GM18870 (cell line): ENCODE data around the gene RTP3.

Experiments
- ATAC-seq: cut with Tn5 transposase; IDR thresholded peaks from one replicate; pipeline ENCODE4 v1.9.1; 2021; ENCODE audit warnings: moderate library complexity; ENCODE audit not compliant: unreplicated experiment

Gene RTP3

GRCh38 chr3:46468753-46469600, 28.8 kb upstream of the RTP3 start:
- ATAC-seq: no peak

GRCh38 chr3:46469680-46470357, 28.0 kb upstream of the RTP3 start:
- no peak for ATAC-seq

- ATAC-seq: no peak
Observed at GRCh38 chr3:46470831-46471230, 26.9 kb upstream of the RTP3 start.

- ATAC-seq: no peak
Observed at GRCh38 chr3:46471371-46471914, 26.3 kb upstream of the RTP3 start.

- ATAC-seq: no peak
Observed at GRCh38 chr3:46472736-46473135, 25.0 kb upstream of the RTP3 start.

GRCh38 chr3:46477145-46477544, 20.6 kb upstream of the RTP3 start:
- no peak for ATAC-seq

GRCh38 chr3:46477756-46478155, 20.0 kb upstream of the RTP3 start:
- ATAC-seq: no peak

- ATAC-seq: no peak
Observed at GRCh38 chr3:46478341-46478740, 19.4 kb upstream of the RTP3 start.

GRCh38 chr3:46479021-46479420, 18.8 kb upstream of the RTP3 start:
- ATAC-seq: no peak

- ATAC-seq: no peak
Observed at GRCh38 chr3:46479696-46480095, 18.1 kb upstream of the RTP3 start.

GRCh38 chr3:46480491-46481195, 17.1 kb upstream of the RTP3 start:
- ATAC-seq: no peak

- no peak for ATAC-seq
Observed at GRCh38 chr3:46481636-46482035, 16.1 kb upstream of the RTP3 start.

GRCh38 chr3:46482632-46483350, 15.0 kb upstream of the RTP3 start:
- ATAC-seq: no peak

- no peak for ATAC-seq
Observed at GRCh38 chr3:46483825-46484224, 14.0 kb upstream of the RTP3 start.

- ATAC-seq: no peak
Observed at GRCh38 chr3:46484388-46484787, 13.4 kb upstream of the RTP3 start.

- ATAC-seq: no peak
Observed at GRCh38 chr3:46484911-46485778, 12.6 kb upstream of the RTP3 start.

- ATAC-seq: no peak
Observed at GRCh38 chr3:46485779-46486175, 12.0 kb upstream of the RTP3 start.

- peak; percentile 72 for ATAC-seq
Observed at GRCh38 chr3:46488735-46489361, 8.9 kb upstream of the RTP3 start.

- no peak for ATAC-seq
Observed at GRCh38 chr3:46489381-46489780, 8.4 kb upstream of the RTP3 start.
